Body of pancreas (tissue), 4 donors: ENCODE data around the gene FAM177B.

Source experiments
- POLR2A ChIP-seq, 3 donors: fragments of 450-650 bp; IDR thresholded peaks; one replicate each; pipeline ENCODE4 v1.6.1; 2016; ENCODE audit warnings: antibody characterized with exemption in 3 of 3, mild to moderate bottlenecking in 2 of 3
- TF ChIP-seq, protein P1 (sequence below), 7 experiments: fragments of 450-650 bp in 4 of 7; fragments of 200-600 bp in 3 of 7; sonication (generic) in 3 of 7; IDR thresholded peaks; one replicate each; pipeline ENCODE4 v1.5.1; 2016 to 2019; ENCODE audit warnings: antibody characterized with exemption in 7 of 7

DNA sequence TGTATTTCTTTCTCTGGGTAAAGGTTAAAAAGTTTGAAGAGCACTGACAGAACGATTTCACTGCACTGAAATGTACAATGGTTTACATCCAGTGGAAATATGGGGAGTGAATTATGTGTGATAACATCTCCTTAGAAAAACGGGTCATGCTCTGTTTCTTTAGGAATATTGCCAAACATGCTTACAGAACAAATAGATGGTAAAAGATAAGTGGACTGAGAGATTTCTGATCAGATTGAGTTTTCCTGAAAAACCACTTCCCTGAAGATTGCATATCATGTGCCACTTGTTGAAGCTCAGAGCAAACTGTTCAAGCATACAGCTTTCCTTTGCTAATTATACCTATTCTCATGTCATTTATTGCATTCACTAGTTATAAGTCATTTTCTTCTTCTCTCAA, 47.9 kb downstream of the FAM177B start:
- TF ChIP-seq, protein P1, sequence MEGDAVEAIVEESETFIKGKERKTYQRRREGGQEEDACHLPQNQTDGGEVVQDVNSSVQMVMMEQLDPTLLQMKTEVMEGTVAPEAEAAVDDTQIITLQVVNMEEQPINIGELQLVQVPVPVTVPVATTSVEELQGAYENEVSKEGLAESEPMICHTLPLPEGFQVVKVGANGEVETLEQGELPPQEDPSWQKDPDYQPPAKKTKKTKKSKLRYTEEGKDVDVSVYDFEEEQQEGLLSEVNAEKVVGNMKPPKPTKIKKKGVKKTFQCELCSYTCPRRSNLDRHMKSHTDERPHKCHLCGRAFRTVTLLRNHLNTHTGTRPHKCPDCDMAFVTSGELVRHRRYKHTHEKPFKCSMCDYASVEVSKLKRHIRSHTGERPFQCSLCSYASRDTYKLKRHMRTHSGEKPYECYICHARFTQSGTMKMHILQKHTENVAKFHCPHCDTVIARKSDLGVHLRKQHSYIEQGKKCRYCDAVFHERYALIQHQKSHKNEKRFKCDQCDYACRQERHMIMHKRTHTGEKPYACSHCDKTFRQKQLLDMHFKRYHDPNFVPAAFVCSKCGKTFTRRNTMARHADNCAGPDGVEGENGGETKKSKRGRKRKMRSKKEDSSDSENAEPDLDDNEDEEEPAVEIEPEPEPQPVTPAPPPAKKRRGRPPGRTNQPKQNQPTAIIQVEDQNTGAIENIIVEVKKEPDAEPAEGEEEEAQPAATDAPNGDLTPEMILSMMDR (IDR thresholded peaks at IDR 0.05): no peak
- no peak for TF ChIP-seq POLR2A (IDR thresholded peaks at IDR 0.05)
